Activated T-cell treated with anti-CD3 and anti-CD28 coated beads, Interleukin-2, amount 50 U/mL, for 72 hours (primary cell): ENCODE results near the gene NPAS1. TPM values are rescaled to one million over a fixed set of nuclear protein-coding genes. Genes with fewer than 3 reads are reported as not detected.
A peak's percentile ranks its signal among the peaks of the same experiment; 100 is the strongest.

Experiments used
- ATAC-seq, 2 donors: fragments of 150-1000 bp; cut with Tn5 transposase; replicated peaks in 1 of 2; 2 replicates each; pipeline ENCODE4 v1.10.0; 2021; ENCODE audit warnings: moderate library complexity in 2 of 2, mild to moderate bottlenecking in 1 of 2
- DNase-seq, 2 donors: peaks; one replicate each; pipeline ENCODE4 v3.0.0; 2021 to 2022; ENCODE audit warnings: mixed read lengths in 1 of 2
- H3K27ac Mint-ChIP-seq: one replicate; pipeline ENCODE4 v1.8.0; 2022; ENCODE audit warnings: mild to moderate bottlenecking, moderate library complexity, mixed read lengths
- H3K27me3 Mint-ChIP-seq: one replicate; pipeline ENCODE4 v1.8.0; 2022; ENCODE audit warnings: low read depth, mixed read lengths
- H3K36me3 Mint-ChIP-seq, 2 donors: one replicate each; pipeline ENCODE4 v1.8.0; 2022; ENCODE audit warnings: mixed read lengths in 2 of 2, mild to moderate bottlenecking in 1 of 2; ENCODE audit not compliant: insufficient read depth in 2 of 2
- H3K4me1 Mint-ChIP-seq: one replicate; pipeline ENCODE4 v1.8.0; 2022; ENCODE audit warnings: low read depth, mixed read lengths
- H3K4me3 Mint-ChIP-seq, 2 donors: one replicate each; pipeline ENCODE4 v1.8.0; 2022; ENCODE audit warnings: mild to moderate bottlenecking in 2 of 2, mixed read lengths in 2 of 2, moderate library complexity in 2 of 2
- H3K9me3 Mint-ChIP-seq, 2 donors: one replicate each; pipeline ENCODE4 v1.8.0; 2022; ENCODE audit warnings: mixed read lengths in 2 of 2
- total RNA-seq, 2 donors: library from RNA; stranded (reverse); gene quantifications; one replicate each; pipeline ENCODE4 v1.2.3, GENCODE V29; 2022

NPAS1 gene, protein sequence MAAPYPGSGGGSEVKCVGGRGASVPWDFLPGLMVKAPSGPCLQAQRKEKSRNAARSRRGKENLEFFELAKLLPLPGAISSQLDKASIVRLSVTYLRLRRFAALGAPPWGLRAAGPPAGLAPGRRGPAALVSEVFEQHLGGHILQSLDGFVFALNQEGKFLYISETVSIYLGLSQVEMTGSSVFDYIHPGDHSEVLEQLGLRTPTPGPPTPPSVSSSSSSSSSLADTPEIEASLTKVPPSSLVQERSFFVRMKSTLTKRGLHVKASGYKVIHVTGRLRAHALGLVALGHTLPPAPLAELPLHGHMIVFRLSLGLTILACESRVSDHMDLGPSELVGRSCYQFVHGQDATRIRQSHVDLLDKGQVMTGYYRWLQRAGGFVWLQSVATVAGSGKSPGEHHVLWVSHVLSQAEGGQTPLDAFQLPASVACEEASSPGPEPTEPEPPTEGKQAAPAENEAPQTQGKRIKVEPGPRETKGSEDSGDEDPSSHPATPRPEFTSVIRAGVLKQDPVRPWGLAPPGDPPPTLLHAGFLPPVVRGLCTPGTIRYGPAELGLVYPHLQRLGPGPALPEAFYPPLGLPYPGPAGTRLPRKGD
- total RNA-seq, result 1 to 10 TPM in 1 of 2 donors, under 1 TPM in 1; 0.55 to 1.1 TPM

DNA sequence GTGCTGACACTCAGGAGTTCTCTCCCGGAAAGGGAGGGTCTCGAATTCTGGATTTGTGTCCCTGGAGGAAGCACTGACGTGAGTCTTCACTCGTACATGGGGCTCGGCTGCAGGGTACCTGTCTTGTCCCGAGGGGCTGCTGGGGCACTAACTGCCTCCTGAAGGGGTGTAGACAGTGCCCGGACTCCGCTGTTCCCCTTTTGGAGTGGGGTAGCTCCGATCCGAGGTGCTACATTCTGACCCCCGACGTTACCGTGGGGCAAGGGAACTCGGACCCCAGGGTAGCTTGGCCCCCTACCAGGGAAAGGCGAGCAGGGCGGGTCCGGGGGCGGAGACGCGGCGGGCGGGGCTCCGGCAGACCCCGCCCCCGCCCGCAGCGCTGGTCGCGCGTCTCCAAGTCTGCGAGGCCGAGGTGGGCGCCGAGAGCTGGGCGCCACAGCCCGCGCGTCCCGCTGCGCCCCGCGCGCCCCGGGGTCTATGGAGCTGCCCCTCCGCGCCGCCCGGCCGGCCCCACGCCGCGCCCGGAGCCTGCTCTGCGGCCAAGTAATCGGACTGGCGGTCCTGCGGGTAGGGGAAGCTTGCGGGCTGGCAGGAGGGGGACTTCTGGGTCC lies at the start of gene NPAS1:
Gene NPAS1 (plus strand): TSS at position 407 of the 611 bp plus-strand sequence. CDS start 1,211 bp downstream, outside the sequence.
- H3K4me1 Mint-ChIP-seq, result peaks cover 6% of the 10 kb centered on the region
- ATAC-seq (peak; percentile 39 to 49), DNase-seq (no peak)
- peak within 1 kb of the TSS; percentile 62 to 65 for H3K4me3 Mint-ChIP-seq
- peaks cover 0 to 2% of the 10 kb centered on the region in 2 donors for H3K36me3 Mint-ChIP-seq
- peaks cover 41% of the 10 kb centered on the region for H3K27me3 Mint-ChIP-seq
- no peaks in the 10 kb centered on the region for H3K9me3 Mint-ChIP-seq
- no peak within 1 kb of the TSS for H3K27ac Mint-ChIP-seq

DNA sequence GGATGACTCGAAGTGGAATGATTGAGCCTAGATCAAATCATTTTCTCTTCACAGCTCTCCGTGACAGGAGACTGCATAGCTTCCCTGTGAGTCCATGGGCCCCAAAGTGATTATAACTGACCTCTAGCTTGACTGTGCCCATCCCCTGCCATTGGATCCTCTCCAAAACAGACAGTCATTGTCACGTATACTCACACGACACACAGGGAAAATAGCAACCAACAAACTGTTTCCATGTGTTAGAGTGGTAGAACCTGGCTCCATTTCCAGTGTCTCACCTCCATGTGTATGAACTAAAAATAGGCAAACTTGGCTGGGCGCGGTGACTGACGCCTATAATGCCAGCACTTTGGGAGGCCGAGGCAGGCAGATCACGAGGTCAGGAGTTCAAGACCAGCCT lies 48.8 kb upstream of the NPAS1 start:
- Mint-ChIP-seq H3K27ac (no peak overlapping the region), H3K27me3 (no peaks in the 10 kb centered on the region), H3K4me1 (peaks cover 20% of the 10 kb centered on the region), H3K9me3 (no peaks in the 10 kb centered on the region), H3K36me3 (peaks cover 2 to 3% of the 10 kb centered on the region in 2 donors), H3K4me3 (no peak overlapping the region)
- no peak for DNase-seq
- no peak for ATAC-seq

DNA sequence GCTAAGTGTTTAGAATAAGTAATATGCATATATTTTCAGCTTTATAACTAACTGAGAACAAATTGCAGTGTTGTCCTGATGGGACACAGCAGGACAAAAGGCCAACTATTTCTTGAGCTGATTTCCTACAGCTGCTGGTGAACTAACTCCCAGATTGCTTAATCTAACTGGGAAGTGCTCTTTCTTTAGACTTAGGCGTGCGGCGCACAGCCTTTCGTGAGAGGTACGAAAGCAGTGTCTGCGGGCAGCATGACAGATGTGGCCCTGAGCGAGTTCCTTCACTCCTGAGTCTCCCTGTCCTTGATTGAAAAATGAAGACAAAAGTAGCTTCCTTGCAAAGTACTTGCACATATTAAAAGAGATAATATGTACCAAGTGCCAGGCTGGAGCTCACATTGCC lies 47.3 kb upstream of the NPAS1 start:
- H3K4me3 Mint-ChIP-seq, result no peak overlapping the region
- H3K27ac Mint-ChIP-seq, result no peak overlapping the region
- DNase-seq (no peak), ATAC-seq (no peak)
- H3K27me3 Mint-ChIP-seq, result no peaks in the 10 kb centered on the region
- peaks cover 13% of the 10 kb centered on the region for H3K4me1 Mint-ChIP-seq
- H3K9me3 Mint-ChIP-seq, result no peaks in the 10 kb centered on the region
- peaks cover 0 to 2% of the 10 kb centered on the region in 2 donors for H3K36me3 Mint-ChIP-seq

DNA sequence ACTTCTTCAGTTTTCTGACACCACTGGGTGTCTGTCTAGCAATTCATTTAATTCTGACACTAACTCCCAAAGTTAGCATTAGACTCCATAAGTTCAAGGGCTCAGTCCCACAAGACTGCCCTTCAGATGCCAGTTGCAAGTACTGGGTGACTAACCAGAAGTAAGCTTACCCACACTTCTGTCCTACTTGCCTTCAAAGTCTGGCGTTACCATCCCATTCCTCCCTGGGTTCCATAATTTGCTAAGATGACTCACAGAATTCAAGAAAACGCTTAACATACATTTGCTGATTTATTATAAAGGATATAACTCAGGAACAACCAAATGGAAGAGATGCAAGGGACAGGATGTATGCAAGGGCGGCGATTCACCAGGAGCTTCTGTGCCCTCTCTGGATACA lies 45.5 kb upstream of the NPAS1 start:
- H3K27me3 Mint-ChIP-seq, result no peaks in the 10 kb centered on the region
- no peak for DNase-seq
- H3K36me3 Mint-ChIP-seq, result no peaks in the 10 kb centered on the region
- no peaks in the 10 kb centered on the region for H3K9me3 Mint-ChIP-seq
- no peak overlapping the region for H3K27ac Mint-ChIP-seq
- H3K4me3 Mint-ChIP-seq, result no peak overlapping the region
- no peak for ATAC-seq
- peaks cover 4% of the 10 kb centered on the region for H3K4me1 Mint-ChIP-seq

DNA sequence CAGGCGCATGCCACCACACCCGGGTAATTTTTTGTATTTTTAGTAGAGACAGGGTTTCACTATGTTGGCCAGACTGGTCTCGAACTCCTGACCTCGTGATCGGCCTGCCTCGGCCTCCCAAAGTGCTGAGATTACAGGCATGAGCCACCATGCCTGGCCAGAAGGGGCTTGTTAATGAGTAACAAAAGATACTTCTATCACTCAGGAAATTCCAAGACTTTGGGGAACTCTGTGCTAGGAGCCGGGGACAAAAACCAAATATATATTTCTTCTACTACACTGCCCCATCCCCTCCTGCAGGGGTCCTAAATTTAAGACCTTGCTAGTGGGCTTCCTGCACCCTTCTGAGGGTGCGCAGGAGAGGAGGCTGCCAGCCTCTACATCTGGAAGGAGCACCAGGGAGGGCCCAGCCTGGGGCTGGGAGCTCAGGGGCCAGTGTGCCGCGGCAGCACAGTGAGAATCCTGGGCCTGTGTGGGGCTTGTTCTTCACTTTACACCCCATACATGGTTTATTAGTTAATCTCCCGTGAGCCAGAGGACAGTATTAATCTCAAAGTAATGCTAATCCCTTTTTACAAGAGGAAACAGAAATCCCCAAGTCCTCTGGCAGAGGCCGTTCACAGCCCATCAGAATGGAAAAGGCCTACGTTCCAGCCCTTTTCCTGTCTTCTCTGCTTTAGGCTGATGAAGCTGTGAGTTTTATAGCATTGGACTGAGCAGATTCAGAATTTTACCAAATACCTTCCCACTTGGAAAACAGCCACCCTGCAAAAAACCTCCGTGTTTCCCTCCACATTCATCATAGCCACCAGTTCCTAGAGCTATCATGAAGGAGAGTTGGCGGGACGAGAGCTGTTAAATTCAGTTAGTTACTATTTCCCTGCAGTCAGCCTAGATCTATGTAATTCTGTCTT lies 44.4 kb upstream of the NPAS1 start:
- Mint-ChIP-seq H3K9me3 (no peaks in the 10 kb centered on the region), H3K4me1 (peaks cover 9% of the 10 kb centered on the region), H3K36me3 (no peaks in the 10 kb centered on the region), H3K27ac (no peak overlapping the region), H3K27me3 (no peaks in the 10 kb centered on the region), H3K4me3 (no peak overlapping the region)
- no peak for DNase-seq
- no peak for ATAC-seq

DNA sequence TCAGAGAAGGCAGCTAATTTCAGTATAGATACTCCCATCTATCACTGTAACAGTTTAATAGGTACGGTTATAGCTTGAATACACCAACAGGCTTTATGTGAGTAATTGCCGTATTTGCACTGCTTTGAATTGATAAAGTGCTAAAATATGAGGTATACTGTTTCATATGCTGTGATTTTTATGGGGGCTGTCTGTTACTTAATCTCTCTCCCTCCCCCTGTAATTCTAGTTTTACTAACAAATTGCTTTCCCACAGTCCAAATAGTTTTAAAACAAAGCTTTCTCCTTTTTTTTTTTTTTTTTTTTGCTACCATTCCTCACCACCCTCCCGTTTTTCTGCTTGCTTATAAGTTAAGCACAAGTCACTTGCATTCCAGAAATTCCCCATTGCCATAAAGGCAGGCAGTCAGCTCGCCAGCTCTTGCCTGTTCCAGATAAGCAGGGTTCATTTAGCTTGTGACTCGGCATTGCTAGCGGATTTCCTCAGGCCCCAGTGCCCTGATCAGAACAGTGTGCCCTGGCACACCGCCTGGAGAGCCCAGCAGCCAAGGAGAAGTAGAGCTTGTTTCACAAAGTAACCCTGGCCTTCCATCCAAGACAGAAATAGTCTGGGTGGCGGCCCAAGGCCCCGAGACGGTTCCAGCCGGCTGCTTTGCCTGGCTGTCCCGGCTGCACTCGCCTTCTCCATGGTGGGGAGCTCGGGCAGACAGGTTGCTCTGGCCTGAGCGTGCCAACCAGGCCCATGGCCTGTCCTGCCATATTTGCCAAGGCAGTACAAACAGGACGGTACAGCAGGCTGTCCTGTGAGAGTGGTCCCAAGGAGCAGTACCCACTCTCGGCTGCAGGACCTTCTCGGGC lies 43.5 kb upstream of the NPAS1 start:
- no peaks in the 10 kb centered on the region for H3K36me3 Mint-ChIP-seq
- no peak for DNase-seq
- H3K27ac Mint-ChIP-seq, result no peak overlapping the region
- no peaks in the 10 kb centered on the region for H3K9me3 Mint-ChIP-seq
- H3K4me1 Mint-ChIP-seq, result peaks cover 12% of the 10 kb centered on the region
- ATAC-seq, result no peak
- no peaks in the 10 kb centered on the region for H3K27me3 Mint-ChIP-seq
- no peak overlapping the region for H3K4me3 Mint-ChIP-seq

DNA sequence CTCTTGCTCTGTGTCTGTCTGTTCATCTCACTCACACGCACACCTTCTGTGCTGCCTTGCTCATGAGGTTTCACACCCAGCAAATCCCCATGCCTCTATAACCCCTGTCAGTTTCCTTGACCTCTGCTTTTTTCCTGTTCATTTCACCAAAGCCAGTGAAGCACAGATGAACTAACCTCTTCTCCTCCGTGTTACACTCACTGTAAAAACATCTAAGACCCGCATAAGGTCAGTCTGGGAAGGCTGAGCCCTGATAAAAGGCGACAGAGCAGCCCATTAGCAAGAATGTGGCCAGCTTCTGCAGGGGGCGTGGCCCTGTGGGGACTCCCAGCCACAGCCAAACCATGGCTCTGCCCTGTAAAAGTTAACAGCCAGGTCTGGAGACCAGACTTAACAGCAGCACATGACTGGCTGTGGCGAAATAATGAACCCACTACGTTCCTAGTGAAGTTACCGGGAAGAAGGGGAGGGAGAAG lies 42.8 kb upstream of the NPAS1 start:
- Mint-ChIP-seq H3K4me1 (peaks cover 18% of the 10 kb centered on the region), H3K36me3 (no peaks in the 10 kb centered on the region), H3K27me3 (no peaks in the 10 kb centered on the region), H3K4me3 (no peak overlapping the region), H3K27ac (no peak overlapping the region), H3K9me3 (no peaks in the 10 kb centered on the region)
- DNase-seq, result no peak
- ATAC-seq, result peak in 1 of 2 donors; percentile 36

DNA sequence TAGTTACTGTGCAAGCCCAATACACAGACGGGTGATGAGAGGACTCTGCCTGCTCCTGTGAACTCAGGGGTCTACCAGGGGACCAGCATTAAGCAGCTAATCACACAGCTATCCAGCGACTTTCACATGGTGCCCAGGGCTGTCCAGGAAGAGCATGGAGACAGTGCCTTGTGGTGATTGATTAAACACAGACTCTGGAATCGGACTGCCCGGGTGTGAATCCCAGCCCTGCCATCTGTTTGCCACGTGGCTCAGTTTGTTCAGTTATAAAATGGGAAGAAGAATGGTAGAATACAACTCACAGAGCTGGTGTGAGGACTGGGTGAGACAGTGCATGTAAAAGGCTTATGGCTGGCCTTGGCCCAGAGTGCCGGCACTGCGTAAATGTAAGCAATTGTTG lies 42.1 kb upstream of the NPAS1 start:
- H3K4me1 Mint-ChIP-seq, result peaks cover 18% of the 10 kb centered on the region
- peak overlapping the region; percentile 10 for H3K27ac Mint-ChIP-seq
- no peaks in the 10 kb centered on the region for H3K27me3 Mint-ChIP-seq
- DNase-seq (no peak), ATAC-seq (no peak)
- no peaks in the 10 kb centered on the region for H3K9me3 Mint-ChIP-seq
- no peaks in the 10 kb centered on the region for H3K36me3 Mint-ChIP-seq
- no peak overlapping the region for H3K4me3 Mint-ChIP-seq

DNA sequence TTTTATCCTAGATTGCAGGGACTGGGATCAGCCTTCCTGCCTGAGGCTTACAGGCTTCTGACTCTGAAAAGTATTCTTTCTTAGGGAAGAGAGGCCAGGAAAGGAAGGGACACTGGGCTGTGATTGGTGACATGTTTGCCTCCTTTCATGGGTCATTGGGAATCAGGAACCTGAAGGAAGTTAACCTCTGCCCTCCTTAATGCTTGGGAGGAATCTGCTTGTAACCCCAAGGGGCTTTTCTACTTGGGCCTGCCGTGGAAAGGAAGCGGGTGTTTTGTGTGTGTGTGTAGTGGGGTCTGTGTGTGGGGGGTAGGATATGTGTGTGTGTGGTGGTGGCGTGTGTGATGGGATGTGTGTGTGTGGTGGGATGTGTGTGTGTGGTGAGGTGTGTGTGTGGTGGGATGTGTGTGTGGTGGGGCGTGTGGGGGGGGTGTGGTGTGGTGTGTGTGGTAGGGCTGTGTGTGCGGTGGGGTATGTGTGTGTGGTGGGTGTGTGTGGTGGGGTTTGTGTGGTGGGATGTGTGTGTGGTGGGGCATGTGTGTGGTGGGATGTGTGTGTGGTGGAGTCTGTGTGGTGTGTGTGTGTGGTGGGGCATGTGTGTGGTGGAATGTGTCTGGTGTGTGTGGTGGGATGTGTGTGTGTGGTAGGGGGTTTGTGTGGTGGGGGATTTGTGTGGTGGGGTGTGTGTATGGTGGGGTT lies 41.3 kb upstream of the NPAS1 start:
- no peak for DNase-seq
- no peaks in the 10 kb centered on the region for H3K9me3 Mint-ChIP-seq
- peak overlapping the region; percentile 71 for H3K27ac Mint-ChIP-seq
- no peaks in the 10 kb centered on the region for H3K36me3 Mint-ChIP-seq
- H3K4me3 Mint-ChIP-seq, result no peak overlapping the region
- ATAC-seq, result peak in 1 of 2 donors; percentile 19
- no peaks in the 10 kb centered on the region for H3K27me3 Mint-ChIP-seq
- peaks cover 18% of the 10 kb centered on the region for H3K4me1 Mint-ChIP-seq

DNA sequence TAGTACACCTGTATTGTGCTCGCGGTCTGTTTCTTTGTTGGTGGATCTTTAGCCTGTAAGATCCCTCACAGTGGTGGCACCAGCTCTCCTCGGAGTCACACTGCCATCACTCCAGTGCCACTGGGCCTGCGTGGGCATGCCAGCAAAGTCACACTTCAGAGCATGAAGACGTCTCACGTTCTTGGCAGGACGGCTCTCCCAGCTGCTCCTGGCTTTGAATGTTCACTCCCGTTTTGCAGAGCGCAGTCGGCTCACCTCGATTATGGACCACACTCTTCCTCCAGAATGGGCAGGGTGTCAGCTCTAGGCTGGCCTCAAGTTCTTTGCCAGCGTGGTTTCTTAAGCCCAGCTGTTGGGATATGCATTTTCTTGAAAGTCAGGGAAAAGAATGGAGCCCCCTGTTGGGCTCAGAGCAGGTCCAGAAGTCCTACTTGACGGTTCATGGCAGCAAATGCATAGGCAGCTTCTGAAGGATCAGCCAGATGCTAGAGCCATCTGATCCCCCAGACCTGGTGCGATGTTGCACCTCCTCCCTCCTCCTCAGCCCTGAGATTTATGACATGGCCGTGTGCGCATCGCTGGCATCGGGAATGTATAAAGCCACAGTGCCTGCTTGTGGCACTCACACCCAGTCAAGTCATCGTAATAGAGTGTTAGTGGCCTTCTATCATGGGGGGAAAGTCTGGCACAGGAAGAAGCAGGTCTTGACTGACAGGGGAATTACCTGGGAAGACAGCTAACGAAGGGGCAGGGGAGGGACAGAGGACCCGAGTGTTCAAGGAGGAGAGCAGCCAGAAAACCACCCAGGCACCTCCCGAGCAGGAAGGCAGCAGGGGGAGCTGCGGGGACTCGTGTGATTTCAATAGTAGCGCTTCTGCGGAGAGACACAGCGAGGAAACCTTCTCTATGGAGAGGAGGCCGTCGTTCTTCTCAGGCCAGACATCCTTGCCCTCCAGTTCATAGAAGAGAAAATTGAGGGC lies 40.2 kb upstream of the NPAS1 start:
- peak overlapping the region; percentile 47 for H3K27ac Mint-ChIP-seq
- H3K9me3 Mint-ChIP-seq, result no peaks in the 10 kb centered on the region

DNA sequence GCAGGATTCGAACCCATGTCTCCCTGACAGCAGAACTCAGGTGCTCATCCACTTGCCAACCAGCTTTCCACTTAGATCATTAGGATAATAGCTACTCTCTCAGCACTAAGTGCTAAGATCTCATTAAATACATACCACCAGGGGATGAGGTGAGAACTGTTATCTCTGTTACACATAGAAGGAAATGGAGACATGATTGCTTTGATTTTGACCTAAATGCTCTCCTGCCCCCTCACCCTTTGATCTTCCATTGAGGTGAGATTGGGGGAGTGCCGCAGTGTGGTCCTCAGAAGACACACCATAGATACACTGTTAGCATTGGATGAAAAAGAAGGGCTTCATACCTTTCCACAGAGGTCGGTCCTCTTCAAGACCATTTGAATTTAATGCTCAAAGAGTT lies 38.9 kb upstream of the NPAS1 start:
- DNase-seq, result no peak
- Mint-ChIP-seq H3K36me3 (no peaks in the 10 kb centered on the region), H3K4me1 (peaks cover 18% of the 10 kb centered on the region), H3K4me3 (no peak overlapping the region), H3K27ac (peak overlapping the region; percentile 46), H3K27me3 (no peaks in the 10 kb centered on the region), H3K9me3 (no peaks in the 10 kb centered on the region)
- no peak for ATAC-seq

More for the DNA sequence above, 40.2 kb upstream of the NPAS1 start:
- peaks cover 18% of the 10 kb centered on the region for H3K4me1 Mint-ChIP-seq
- no peak for DNase-seq
- H3K4me3 Mint-ChIP-seq, result no peak overlapping the region
- H3K27me3 Mint-ChIP-seq, result no peaks in the 10 kb centered on the region
- ATAC-seq, result no peak
- no peaks in the 10 kb centered on the region for H3K36me3 Mint-ChIP-seq
